DND-41 (cell line): Measurements from ENCODE around the gene EXT2.

Source experiments
- ATAC-seq: fragments of 200-7000 bp; cut with Tn5 transposase; 3 replicates; pipeline ENCODE4 v1.9.1; 2021; ENCODE audit warnings: low read depth; ENCODE audit not compliant: insufficient read depth
- DNase-seq: peaks from one replicate; pipeline ENCODE4 v3.0.0-alpha.2; 2020
- H2AFZ ChIP-seq: 2 replicates; pipeline ENCODE4 v1.6.0; 2012; ENCODE audit warnings: low read depth, low read length
- H3K27ac ChIP-seq: 2 replicates; pipeline ENCODE4 v1.5.1; 2012; ENCODE audit warnings: low read length, inconsistent platforms
- H3K27me3 ChIP-seq: fragments of 200-600 bp; sonication (generic); 2 replicates; pipeline ENCODE4 v1.6.0; 2012; ENCODE audit warnings: low read length, mild to moderate bottlenecking, inconsistent platforms; ENCODE audit not compliant: insufficient read depth, poor library complexity
- H3K36me3 ChIP-seq: 2 replicates; pipeline ENCODE4 v1.5.1; 2012; ENCODE audit warnings: low read length, inconsistent platforms; ENCODE audit not compliant: insufficient read depth
- H3K4me1 ChIP-seq: 2 replicates; pipeline ENCODE4 v1.5.1; 2012; ENCODE audit warnings: mild to moderate bottlenecking, low read length; ENCODE audit not compliant: insufficient read depth
- H3K4me2 ChIP-seq: 2 replicates; pipeline ENCODE4 v1.6.0; 2012; ENCODE audit warnings: mild to moderate bottlenecking, moderate library complexity, low read length, inconsistent platforms; ENCODE audit not compliant: insufficient read depth
- H3K4me3 ChIP-seq, 2 experiments: fragments of 200-600 bp in 1 of 2; shearing (Covaris generic) in 1 of 2; 2 replicates each; pipeline ENCODE4 v1.5.1; 2012 to 2016; ENCODE audit warnings: inconsistent platforms in 2 of 2, low read length in 2 of 2, mild to moderate bottlenecking in 2 of 2, low read depth in 1 of 2, moderate library complexity in 1 of 2
- H3K79me2 ChIP-seq: 2 replicates; pipeline ENCODE4 v1.6.0; 2012; ENCODE audit warnings: low read length, inconsistent platforms; ENCODE audit not compliant: insufficient read depth
- H3K9ac ChIP-seq: 2 replicates; pipeline ENCODE4 v1.6.0; 2012; ENCODE audit warnings: low read depth, mild to moderate bottlenecking, inconsistent platforms, low read length, moderate library complexity
- H3K9me3 ChIP-seq: 2 replicates; pipeline ENCODE4 v1.5.1; 2012; ENCODE audit warnings: low read length, moderate library complexity, mild to moderate bottlenecking, inconsistent platforms; ENCODE audit not compliant: insufficient read depth, severe bottlenecking
- H4K20me1 ChIP-seq: 2 replicates; pipeline ENCODE4 v1.6.0; 2012; ENCODE audit warnings: low read length; ENCODE audit not compliant: insufficient read depth
- EZH2 ChIP-seq: IDR thresholded peaks from 3 replicates; pipeline ENCODE4 v1.6.1; 2012; ENCODE audit warnings: borderline replicate concordance, low read depth, mild to moderate bottlenecking, moderate library complexity, low read length, inconsistent platforms; ENCODE audit not compliant: severe bottlenecking
- TF ChIP-seq, protein P1 (sequence below): IDR thresholded peaks from 2 replicates; pipeline ENCODE4 v1.5.1; 2012; ENCODE audit warnings: borderline replicate concordance, low read length, moderate library complexity, mild to moderate bottlenecking; ENCODE audit not compliant: poor library complexity, severe bottlenecking; ENCODE audit errors: extremely low read depth

EXT2 gene

DNA sequence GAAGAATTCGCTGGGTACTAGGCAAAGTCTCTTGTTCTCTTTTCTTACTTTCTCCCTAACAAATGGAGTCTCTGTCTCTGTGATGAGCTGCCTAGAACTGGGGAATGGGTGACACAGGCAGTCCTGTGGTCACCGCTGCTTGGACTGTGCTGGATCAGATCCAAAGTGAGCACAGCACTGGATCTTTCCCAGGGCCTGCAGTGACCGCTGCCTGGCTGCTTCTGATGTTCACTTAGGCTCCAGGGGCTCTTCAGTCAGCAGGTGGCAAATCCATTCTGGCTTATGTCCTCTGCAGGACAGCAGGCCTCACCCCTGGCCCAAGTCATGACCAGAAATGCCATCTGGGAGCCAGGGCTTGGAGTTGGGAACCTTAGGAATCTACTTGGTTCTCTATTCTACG, 61.5 kb downstream of the EXT2 start:
- H4K20me1 ChIP-seq, result no peaks in the 10 kb centered on the region
- no peak overlapping the region for H3K9ac ChIP-seq
- H3K36me3 ChIP-seq, result peaks cover 18% of the 10 kb centered on the region
- ATAC-seq, result no peak
- H3K79me2 ChIP-seq, result no peaks in the 10 kb centered on the region
- no peaks in the 10 kb centered on the region for H3K27me3 ChIP-seq
- no peak overlapping the region for H2AFZ ChIP-seq
- DNase-seq, result no peak
- H3K9me3 ChIP-seq, result peaks cover 12% of the 10 kb centered on the region
- no peak for TF ChIP-seq EZH2
- TF ChIP-seq, protein P1, sequence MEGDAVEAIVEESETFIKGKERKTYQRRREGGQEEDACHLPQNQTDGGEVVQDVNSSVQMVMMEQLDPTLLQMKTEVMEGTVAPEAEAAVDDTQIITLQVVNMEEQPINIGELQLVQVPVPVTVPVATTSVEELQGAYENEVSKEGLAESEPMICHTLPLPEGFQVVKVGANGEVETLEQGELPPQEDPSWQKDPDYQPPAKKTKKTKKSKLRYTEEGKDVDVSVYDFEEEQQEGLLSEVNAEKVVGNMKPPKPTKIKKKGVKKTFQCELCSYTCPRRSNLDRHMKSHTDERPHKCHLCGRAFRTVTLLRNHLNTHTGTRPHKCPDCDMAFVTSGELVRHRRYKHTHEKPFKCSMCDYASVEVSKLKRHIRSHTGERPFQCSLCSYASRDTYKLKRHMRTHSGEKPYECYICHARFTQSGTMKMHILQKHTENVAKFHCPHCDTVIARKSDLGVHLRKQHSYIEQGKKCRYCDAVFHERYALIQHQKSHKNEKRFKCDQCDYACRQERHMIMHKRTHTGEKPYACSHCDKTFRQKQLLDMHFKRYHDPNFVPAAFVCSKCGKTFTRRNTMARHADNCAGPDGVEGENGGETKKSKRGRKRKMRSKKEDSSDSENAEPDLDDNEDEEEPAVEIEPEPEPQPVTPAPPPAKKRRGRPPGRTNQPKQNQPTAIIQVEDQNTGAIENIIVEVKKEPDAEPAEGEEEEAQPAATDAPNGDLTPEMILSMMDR, result no peak
- H3K27ac ChIP-seq, result no peak overlapping the region
- no peak overlapping the region for H3K4me2 ChIP-seq
- no peaks in the 10 kb centered on the region for H3K4me1 ChIP-seq
- no peak overlapping the region for H3K4me3 ChIP-seq

DNA sequence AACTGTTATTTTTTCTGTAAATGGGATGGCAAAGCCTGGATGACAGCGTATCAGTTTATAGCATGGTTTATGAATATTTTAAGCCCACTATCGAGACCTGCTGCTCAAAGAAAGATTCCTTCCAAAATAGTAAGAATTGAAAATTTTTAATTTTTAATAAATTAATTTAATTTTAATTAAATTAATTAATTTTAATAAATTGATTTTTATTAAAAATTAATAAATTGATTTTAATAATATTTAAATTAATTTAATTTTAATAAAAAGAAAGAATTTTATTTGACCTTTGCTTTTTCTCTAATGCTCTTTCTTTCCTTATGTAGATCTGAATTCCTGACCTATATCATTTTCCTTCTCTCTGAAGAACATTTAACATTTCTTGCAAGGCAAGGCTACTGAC, 62.9 kb downstream of the EXT2 start:
- Histone ChIP-seq H4K20me1 (no peaks in the 10 kb centered on the region), H3K4me2 (no peak overlapping the region), H3K9ac (no peak overlapping the region), H3K36me3 (peaks cover 18% of the 10 kb centered on the region), H3K9me3 (peaks cover 12% of the 10 kb centered on the region), H2AFZ (no peak overlapping the region), H3K79me2 (no peaks in the 10 kb centered on the region), H3K27me3 (no peaks in the 10 kb centered on the region), H3K27ac (no peak overlapping the region), H3K4me1 (no peaks in the 10 kb centered on the region), H3K4me3 (no peak overlapping the region)
- no peak for TF ChIP-seq EZH2
- TF ChIP-seq, protein P1, result no peak
- ATAC-seq (no peak), DNase-seq (no peak)

DNA sequence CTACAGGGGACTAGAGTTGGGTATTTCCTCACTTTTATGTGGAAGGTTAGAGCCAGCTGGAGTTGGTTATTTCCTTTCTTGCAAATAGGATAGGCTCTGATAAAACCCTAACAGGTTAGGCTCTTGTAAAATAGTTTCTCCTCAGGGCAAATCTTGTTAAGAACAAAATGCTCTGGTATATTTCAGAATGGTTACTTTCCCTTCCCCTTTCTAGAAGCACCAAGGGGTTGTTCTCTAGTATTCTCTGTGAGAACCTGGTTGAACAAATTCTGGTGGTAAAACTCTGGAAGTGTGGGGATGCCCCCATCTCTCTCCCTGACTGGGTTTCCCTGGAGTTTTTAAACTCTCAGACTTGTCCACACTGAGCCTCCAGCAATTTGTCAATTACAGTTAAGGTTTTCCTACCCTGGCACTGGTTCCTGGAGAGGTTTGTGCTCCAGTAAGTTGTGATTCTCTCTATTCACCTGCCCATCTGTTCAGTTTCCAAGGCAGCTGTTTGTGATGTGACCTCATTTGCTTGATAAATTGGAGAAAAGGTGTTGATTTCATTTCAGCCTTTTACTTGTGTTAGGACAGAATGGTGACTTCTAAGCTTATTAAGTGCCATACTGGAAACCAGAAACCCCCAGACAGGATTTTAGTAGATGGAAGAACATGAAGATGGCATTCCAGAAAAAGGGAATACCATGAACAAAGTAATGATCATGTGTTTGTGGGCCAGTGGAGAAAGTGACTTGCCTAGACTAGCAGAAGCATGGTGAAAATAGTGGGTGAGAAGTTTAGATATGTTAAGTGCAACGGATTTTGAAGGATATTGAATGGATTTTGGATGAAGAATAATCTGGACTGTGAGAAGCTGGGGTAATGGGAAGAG, 64.6 kb downstream of the EXT2 start:
- Histone ChIP-seq H3K79me2 (no peaks in the 10 kb centered on the region), H4K20me1 (no peaks in the 10 kb centered on the region), H3K4me3 (no peak overlapping the region), H3K27me3 (no peaks in the 10 kb centered on the region), H2AFZ (no peak overlapping the region), H3K4me1 (no peaks in the 10 kb centered on the region), H3K9ac (no peak overlapping the region), H3K27ac (no peak overlapping the region), H3K36me3 (peaks cover 18% of the 10 kb centered on the region), H3K9me3 (peaks cover 12% of the 10 kb centered on the region), H3K4me2 (no peak overlapping the region)
- DNase-seq, result no peak
- TF ChIP-seq, protein P1, result no peak
- no peak for TF ChIP-seq EZH2
- ATAC-seq, result no peak
